NCI-H82 treated with DMSO at 0.1 percent for 48 hours (cell line): ENCODE measurements around the gene SLC25A40.
"Not testable (repeated sequence)": the region's sequence is repeated elsewhere in the genome, so short reads cannot be mapped to it uniquely, and the experiment has no call there.

Experiments
- DNase-seq: peaks from one replicate; lab custom pipeline; 2025; ENCODE audit not compliant: unreplicated experiment; lab: John Stamatoyannopoulos, UW

The SLC25A40 gene

GRCh38 chr7:87873328-87873727, 2.8 kb downstream of the SLC25A40 start:
- DNase-seq = not testable (repeated sequence)

- DNase-seq = no peak
These were observed 3.8 kb downstream of the SLC25A40 start for GRCh38 chr7:87872346-87872745.

GRCh38 chr7:87870471-87870870, 5.7 kb downstream of the SLC25A40 start:
- DNase-seq = no peak

DNA sequence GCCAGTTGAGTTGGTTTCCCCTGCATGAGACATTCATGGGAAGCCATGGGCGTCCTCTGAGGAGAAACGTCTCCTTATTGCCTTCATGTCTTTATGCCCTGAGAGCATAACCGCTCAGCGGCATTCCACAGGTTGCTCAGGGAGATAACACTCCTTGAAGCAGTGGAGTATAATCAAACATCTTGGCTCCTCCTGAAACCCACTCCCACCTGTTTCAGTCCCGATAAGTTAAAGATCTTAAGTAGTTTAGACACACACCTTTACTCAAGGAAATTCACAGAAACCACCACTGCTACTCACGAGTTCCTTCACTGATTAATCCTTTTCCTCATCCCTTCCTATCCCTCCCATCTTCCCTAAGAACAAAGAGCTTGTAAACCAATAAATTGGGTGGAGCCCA, 9.6 kb downstream of the SLC25A40 start:
- not testable (repeated sequence) for DNase-seq

- no peak for DNase-seq
These were observed 10.1 kb downstream of the SLC25A40 start for GRCh38 chr7:87866089-87866488.

DNA sequence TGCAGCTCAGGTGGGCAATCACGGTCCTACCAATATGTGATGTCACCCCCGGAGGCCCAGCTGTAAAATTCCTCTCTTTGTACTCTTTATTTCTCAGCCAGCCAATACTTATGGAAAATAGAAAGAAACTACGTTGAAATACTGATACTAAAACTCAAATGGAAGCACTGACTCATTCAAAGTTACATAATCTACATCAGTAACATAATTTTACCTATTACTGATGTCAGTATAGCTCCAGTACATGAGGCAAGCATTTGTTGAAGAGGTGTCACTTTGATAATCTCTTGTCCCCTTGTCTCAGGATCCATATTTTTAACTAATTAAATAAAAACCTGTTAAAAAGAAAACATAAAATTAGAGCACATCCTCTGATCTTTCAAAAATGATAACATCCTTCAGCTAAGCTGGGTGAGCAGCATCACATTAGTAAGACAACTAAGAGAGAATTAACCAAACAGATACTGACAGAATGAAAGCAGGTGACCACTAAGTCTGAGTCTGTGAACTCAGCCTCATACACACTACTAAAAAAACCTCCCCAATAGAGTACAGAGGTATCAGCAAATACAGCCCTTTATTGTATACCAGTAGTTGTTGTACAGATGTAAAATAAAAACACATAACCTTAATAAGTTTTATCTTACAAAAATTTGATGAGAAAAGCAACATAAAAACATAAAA, 17.6 kb downstream of the SLC25A40 start:
- DNase-seq = no peak

GRCh38 chr7:87853237-87853864, 22.8 kb downstream of the SLC25A40 start:
- DNase-seq = no peak

GRCh38 chr7:87852306-87852705, 23.9 kb downstream of the SLC25A40 start:
- DNase-seq = no peak

DNA sequence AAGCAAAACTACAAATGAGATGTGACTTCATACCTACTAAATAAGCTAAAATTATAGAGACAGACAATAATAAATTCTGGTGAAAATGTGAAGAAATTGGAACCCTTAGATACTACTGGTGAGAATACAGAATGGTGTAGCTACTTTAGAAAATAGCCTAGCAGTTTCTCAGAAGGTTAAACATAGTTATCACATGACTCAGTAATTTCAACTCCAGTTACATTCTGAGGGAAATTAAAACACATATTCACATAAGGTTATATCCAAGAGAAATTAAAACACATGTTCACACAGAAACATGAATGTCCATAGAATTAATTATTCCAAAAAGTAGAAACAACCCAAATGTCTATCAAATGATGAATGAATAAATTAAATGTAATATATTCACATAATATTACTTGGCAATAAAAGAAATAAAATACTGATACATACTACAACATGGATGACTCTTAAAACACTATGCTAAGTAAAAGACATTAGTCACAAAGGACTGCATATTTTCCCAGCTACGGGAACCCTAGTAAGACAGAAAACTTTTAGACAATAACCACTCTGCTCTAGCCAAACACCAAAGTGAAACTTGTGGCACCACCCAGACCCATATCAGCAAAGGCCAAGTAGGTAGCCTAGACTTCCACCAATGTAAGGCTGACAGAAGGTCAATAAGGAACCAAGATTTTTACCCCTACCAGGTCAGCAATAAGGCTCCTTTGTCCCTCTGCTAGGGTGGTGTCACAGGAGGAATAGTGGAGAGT, 25.1 kb downstream of the SLC25A40 start:
- DNase-seq = no peak

DNA sequence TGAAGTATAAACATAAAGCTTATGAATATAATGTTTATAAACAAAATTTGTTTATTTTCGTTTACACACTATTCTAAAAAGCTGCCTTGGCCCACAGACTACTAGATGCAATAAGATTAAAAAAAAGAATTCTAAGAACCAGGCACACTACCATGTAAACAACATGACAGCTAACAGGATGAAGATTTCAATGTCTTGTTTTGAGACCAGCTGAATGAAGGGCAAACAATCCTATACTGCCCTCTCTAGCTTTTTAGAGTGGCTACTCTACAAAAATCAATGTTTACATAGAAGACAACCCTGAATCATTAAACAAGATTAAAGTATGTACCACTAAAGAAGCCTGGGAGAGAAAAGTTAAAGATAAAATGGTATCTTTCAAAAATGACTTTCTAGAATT, 38.6 kb downstream of the SLC25A40 start:
- DNase-seq = no peak

DNA sequence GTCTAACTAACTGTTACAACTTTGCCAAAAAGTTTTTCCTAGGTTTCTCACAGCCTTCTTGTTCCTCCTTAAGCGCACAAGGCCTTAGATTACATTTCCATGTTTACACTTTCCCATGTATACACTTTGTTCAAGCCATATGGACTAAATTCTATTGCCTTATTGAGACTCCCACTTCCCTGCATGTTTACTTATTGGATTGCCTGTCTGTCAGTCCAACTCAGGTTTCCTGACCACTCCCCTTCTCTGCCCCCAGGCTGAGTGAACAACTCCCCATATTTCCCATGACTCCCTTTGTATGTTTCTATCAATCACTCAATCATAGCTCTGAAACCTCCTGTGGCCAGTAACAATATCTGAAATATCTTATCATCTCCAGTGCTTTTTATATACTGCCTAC, 43.0 kb downstream of the SLC25A40 start:
- DNase-seq = no peak

- no peak for DNase-seq
These were observed 45.1 kb downstream of the SLC25A40 start for GRCh38 chr7:87831097-87831496.

GRCh38 chr7:87828383-87828782, 47.8 kb downstream of the SLC25A40 start:
- DNase-seq = not testable (repeated sequence)

- not testable (repeated sequence) for DNase-seq
These were observed 50.8 kb downstream of the SLC25A40 start for GRCh38 chr7:87825369-87825768.

- DNase-seq = not testable (repeated sequence)
These were observed 54.1 kb downstream of the SLC25A40 start for GRCh38 chr7:87822056-87822455.

DNA sequence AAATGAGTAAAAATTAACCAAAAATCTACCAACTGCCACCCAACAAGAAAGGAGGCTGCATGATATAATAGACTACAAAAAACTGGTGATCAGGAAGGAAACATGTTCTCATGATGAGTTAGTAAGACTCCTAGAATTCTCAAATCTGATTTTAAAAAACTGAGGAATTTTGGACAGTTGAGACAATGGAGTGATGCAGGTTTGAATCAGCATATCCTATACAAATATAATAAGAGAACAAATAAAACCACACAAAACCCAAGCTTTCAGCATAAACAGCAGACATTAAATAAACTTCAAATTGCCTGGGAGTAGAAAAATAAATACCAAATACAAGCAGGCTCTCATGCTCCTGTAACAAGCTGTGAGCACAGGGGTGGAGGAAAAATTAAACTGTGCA, 57.8 kb downstream of the SLC25A40 start:
- no peak for DNase-seq

GRCh38 chr7:87816389-87816788, 59.8 kb downstream of the SLC25A40 start:
- DNase-seq = no peak

GRCh38 chr7:87810726-87811125, 65.4 kb downstream of the SLC25A40 start:
- DNase-seq = no peak

DNA sequence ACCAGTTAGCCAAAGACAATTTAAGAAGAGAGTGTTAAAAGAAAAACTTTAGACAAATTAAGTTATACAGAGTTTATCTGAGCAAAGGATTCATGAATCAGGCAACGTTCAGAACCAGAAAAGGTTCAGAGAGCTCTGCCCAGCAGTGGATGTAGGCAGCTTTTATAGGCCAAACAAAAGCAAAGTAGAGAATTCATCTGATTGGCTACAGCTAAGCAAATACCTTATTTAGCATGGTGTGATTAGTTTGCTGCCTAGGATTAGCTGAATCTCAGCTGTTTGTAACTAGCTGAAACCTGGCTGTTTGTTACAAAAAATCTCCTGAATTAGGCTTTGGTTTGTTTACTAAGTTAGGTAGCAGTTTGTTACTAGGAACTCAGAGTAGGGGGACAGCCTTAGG, 66.0 kb downstream of the SLC25A40 start:
- DNase-seq = peak; percentile 23

GRCh38 chr7:87806150-87806549, 70.0 kb downstream of the SLC25A40 start:
- DNase-seq = no peak

GRCh38 chr7:87797798-87798403, 78.3 kb downstream of the SLC25A40 start:
- peak; percentile 52 for DNase-seq

DNA sequence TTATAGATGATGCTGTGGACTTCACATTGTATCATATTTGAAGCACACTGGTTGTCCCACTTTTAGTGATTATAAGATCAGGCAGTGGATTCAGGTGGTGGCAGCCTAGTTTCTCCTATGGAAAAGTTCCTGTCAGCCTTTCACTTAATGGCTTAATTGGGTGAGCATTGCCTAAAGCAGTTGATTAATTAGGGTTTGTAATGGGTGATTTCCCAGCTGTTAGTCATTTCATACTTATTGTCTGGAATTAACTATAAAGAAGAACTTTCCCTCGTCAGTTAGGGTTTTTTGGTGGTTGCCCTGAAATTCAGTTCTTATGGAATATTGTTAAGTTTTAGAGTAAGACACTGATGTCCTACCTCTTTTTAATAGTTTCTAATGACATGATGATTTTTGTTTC, 78.8 kb downstream of the SLC25A40 start:
- DNase-seq = no peak
